Measurements from ENCODE around the gene TSPAN10. TPM values are rescaled to one million over a fixed set of nuclear protein-coding genes. Genes with fewer than 3 reads are reported as not detected.

Gene TSPAN10
- total and polyA plus RNA-seq, 2 of the 8 experiments (the other 6 are each of a cell fraction or from before 2014, with no cell fraction given), result 0.99 to 1.1 TPM

DNA sequence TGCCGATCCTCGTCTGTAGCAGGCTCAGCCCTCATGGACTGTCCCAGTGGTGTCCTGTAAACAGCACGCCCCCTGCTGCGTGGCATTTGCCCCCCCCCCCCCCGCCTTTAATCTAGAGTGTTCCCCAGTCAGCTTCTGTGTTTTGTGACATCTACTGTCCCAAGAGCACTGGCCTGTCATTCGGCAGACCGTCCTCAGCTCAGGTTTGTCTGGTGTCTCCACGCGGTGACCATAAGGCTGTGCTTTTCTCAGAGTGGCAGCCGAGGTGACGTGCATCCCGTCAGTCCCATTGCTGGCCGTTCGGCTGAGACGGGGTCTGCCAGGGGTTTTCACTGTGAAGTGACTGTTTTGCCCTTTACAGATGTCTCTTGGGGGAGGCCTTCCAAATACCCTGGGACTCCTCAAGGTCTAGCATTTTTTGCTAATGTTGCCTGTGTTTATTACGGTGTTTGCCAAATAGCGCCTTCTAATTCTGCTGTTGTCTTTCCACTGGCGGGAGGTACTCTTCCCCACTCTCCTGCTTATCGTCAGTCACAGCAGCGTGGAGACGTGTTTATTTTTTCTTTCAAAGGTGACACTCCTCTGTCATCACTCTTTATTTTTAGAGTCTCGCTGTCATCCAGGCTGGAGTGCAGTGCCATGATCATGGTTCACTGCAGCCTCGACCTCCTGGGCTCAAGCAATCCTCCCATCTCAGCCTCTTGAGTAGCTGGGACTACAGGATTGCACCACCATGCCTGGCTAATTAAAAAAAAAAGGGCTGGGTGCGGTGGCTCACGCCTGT lies 60.5 kb downstream of the TSPAN10 start:
- POLR2A ChIA-PET (ENCODE audit: partially characterized antibody), result interaction anchor here (1.1 to 28.4 kb wide), 5 partner anchors 12 to 50 kb away, joined by 3 to 436 read pairs (median 5); partner anchors contain the start of genes ARL16, HGS, MRPL12 and SLC25A10
- no peak overlapping the region for H2BK5ac ChIP-seq (ENCODE audit: low read depth, low read length)
- H4K91ac ChIP-seq (replicated peaks; ENCODE audit: insufficient read length, low read length), result no peak overlapping the region
- peaks cover 0 to 18% of the 10 kb centered on the region in 2 experiments; a peak in 2 of 4 replicates for H3K79me2 ChIP-seq (ENCODE audit: control insufficient read depth in 1 of 2, insufficient read depth in 2 of 2, low read length in 2 of 2)
- no peak overlapping the region for H2AK5ac ChIP-seq (ENCODE audit: low read depth, low read length)
- 95% methylated on average over 22 of the region's 25 CpGs; no CpG with 5 or more reads in 1 of the 2 experiments for WGBS, 2 experiments (ENCODE audit: extremely low coverage in 1 of 2, insufficient coverage in 1 of 2, insufficient read length in 1 of 2, insufficient replicate concordance in 2 of 2, low coverage in 1 of 2, low lambda C conversion rate in 2 of 2, missing lambda C conversion rate in 1 of 2)
- FAIRE-seq (no peak), DNase-seq (ENCODE audit: low read depth in 1 of 2, low spot score in 2 of 2) (no peak)
- H4K20me1 ChIP-seq (replicated peaks in 1 of 2; ENCODE audit: control insufficient read depth in 1 of 2, insufficient read depth in 2 of 2, low read length in 2 of 2), result peaks cover 7 to 12% of the 10 kb centered on the region in 2 experiments
- H2BK15ac ChIP-seq (ENCODE audit: low read length), result no peak overlapping the region
- H3K14ac ChIP-seq (ENCODE audit: insufficient read length), result no peak overlapping the region
- H2AFZ ChIP-seq (ENCODE audit: low read length), result no peak overlapping the region
- H3K23ac ChIP-seq (ENCODE audit: insufficient read length), result no peak overlapping the region
- H3K36me3 ChIP-seq (ENCODE audit: control insufficient read depth in 2 of 4, insufficient read depth in 4 of 4, low read length in 3 of 4), result peaks cover 2 to 50% (median 26%) of the 10 kb centered on the region in 4 experiments; a peak in 6 of 8 replicates
- H3K23me2 ChIP-seq (ENCODE audit: low read depth, low read length), result peaks cover 4% of the 10 kb centered on the region; the same call in 1 of the 2 replicates
- no peak overlapping the region for H2BK120ac ChIP-seq (replicated peaks; ENCODE audit: low read depth, low read length)
- no peaks in the 10 kb centered on the region for H3K27me3 ChIP-seq (replicated peaks in 1 of 4; ENCODE audit: control insufficient read depth in 3 of 4, extremely low read depth in 1 of 4, insufficient read depth in 3 of 4, low read length in 3 of 4)
- no peak overlapping the region for H2BK12ac ChIP-seq (ENCODE audit: low read depth, low read length)
- no peak overlapping the region for H3K56ac ChIP-seq (replicated peaks; ENCODE audit: insufficient read length, low read depth, low read length)
- no peak overlapping the region for H3K4me3 ChIP-seq (ENCODE audit: extremely low read depth in 1 of 4, insufficient read depth in 2 of 4, low read depth in 3 of 4, low read length in 4 of 4)
- no peak overlapping the region for H3K4me2 ChIP-seq (ENCODE audit: insufficient read depth in 1 of 2, low read depth in 2 of 2, low read length in 2 of 2)
- no peak overlapping the region for H2BK20ac ChIP-seq (ENCODE audit: low read length)
- H3K4ac ChIP-seq (replicated peaks; ENCODE audit: insufficient read length, low read depth, low read length), result no peak overlapping the region
- CTCF ChIA-PET (ENCODE audit: partially characterized antibody), result interaction anchor here (0.6 to 1.5 kb wide), 2 partner anchors 12 to 971 kb away, joined by 3 to 4 read pairs; no protein-coding TSS in a partner anchor
- no peaks in the 10 kb centered on the region for H3K9me3 ChIP-seq (ENCODE audit: insufficient read depth in 2 of 2, low read depth in 1 of 2, low read length in 1 of 2)
- H3K9ac ChIP-seq (replicated peaks in 1 of 4; ENCODE audit: extremely low read depth in 1 of 4, low read depth in 3 of 4, low read length in 3 of 4), result no peak overlapping the region
- H3K4me1 ChIP-seq (replicated peaks in 1 of 4; ENCODE audit: control insufficient read depth in 3 of 4, insufficient read depth in 4 of 4, low read length in 3 of 4), result peaks cover 0 to 7% (median 3%) of the 10 kb centered on the region in 4 experiments; a peak in 4 of 7 replicates
- no peak overlapping the region for H4K5ac ChIP-seq (ENCODE audit: insufficient read length, low read depth, low read length)
- no peak overlapping the region for H3K18ac ChIP-seq (ENCODE audit: extremely low read depth, low read length)
- H3K79me1 ChIP-seq (ENCODE audit: low read depth, low read length), result peaks cover 6% of the 10 kb centered on the region
- H3K27ac ChIP-seq (ENCODE audit: low read depth, low read length), result no peak overlapping the region
- no peak overlapping the region; the same call in 1 of the 2 replicates for H4K8ac ChIP-seq (ENCODE audit: extremely low read depth, insufficient read depth, low read length)
- no peak for TF ChIP-seq MAFK (IDR thresholded peaks at IDR 0.05; ENCODE audit: low read depth, low read length)
- no peak for TF ChIP-seq TEAD4 (IDR thresholded peaks at IDR 0.05; ENCODE audit: low read depth, low read length)
- no peak for TF ChIP-seq USF2 (IDR thresholded peaks at IDR 0.05; ENCODE audit: low read length)
- no peak for TF ChIP-seq SP1 (IDR thresholded peaks at IDR 0.05; ENCODE audit: low read depth, low read length)

Measured in H1 (cell line).